ENCODE results near the gene HERC2.
"Not testable (repeated sequence)": the region's sequence is repeated elsewhere in the genome, so short reads cannot be mapped to it uniquely, and the experiment has no call there.

The HERC2 gene

GRCh38 chr15:28273468-28273867 is 48.5 kb downstream of the HERC2 start:
- no peak for DNase-seq

GRCh38 chr15:28272587-28272986 is 49.4 kb downstream of the HERC2 start:
- no peak for DNase-seq

GRCh38 chr15:28271697-28272260 is 50.2 kb downstream of the HERC2 start:
- no peak for DNase-seq

- DNase-seq = no peak
Observed at GRCh38 chr15:28269097-28269496, 52.9 kb downstream of the HERC2 start.

- no peak for DNase-seq
Observed at GRCh38 chr15:28267727-28268126, 54.3 kb downstream of the HERC2 start.

- no peak for DNase-seq
Observed at GRCh38 chr15:28265334-28266019, 56.5 kb downstream of the HERC2 start.

GRCh38 chr15:28264166-28264565 is 57.8 kb downstream of the HERC2 start:
- DNase-seq = no peak

- no peak for DNase-seq
Observed at GRCh38 chr15:28262438-28262837, 59.5 kb downstream of the HERC2 start.

- no peak for DNase-seq
Observed at GRCh38 chr15:28260722-28261121, 61.3 kb downstream of the HERC2 start.

GRCh38 chr15:28260317-28260716 is 61.7 kb downstream of the HERC2 start:
- no peak for DNase-seq

GRCh38 chr15:28255965-28256364 is 66.0 kb downstream of the HERC2 start:
- no peak for DNase-seq

- DNase-seq = no peak
Observed at GRCh38 chr15:28252831-28253230, 69.1 kb downstream of the HERC2 start.

GRCh38 chr15:28246605-28247004 is 75.4 kb downstream of the HERC2 start:
- no peak for DNase-seq

GRCh38 chr15:28243901-28244300 is 78.1 kb downstream of the HERC2 start:
- no peak for DNase-seq

GRCh38 chr15:28243399-28243798 is 78.6 kb downstream of the HERC2 start:
- DNase-seq = no peak

GRCh38 chr15:28238296-28238695 is 83.7 kb downstream of the HERC2 start:
- not testable (repeated sequence) for DNase-seq

- DNase-seq = not testable (repeated sequence)
Observed at GRCh38 chr15:28231743-28232142, 90.2 kb downstream of the HERC2 start.

- DNase-seq = not testable (repeated sequence)
Observed at GRCh38 chr15:28231336-28231735, 90.6 kb downstream of the HERC2 start.

- not testable (repeated sequence) for DNase-seq
Observed at GRCh38 chr15:28228990-28229640, 92.9 kb downstream of the HERC2 start.

- DNase-seq = no peak
Observed at GRCh38 chr15:28228096-28228495, 93.9 kb downstream of the HERC2 start.

- not testable (repeated sequence) for DNase-seq
Observed at GRCh38 chr15:28227303-28227702, 94.7 kb downstream of the HERC2 start.

GRCh38 chr15:28222612-28223011 is 99.4 kb downstream of the HERC2 start:
- DNase-seq = not testable (repeated sequence)

GRCh38 chr15:28221696-28222095 is 100.3 kb downstream of the HERC2 start:
- DNase-seq = not testable (repeated sequence)

GRCh38 chr15:28219116-28219515 is 102.9 kb downstream of the HERC2 start:
- DNase-seq = no peak

Data from activated CD4-positive, alpha-beta T cell treated with anti-CD3 and anti-CD28 coated beads, Interleukin-10, Interleukin-2, amounts not matched to agents 100 ng/mL and 50 ng/mL, durations not matched to agents 16 hours and 8 hours (primary cell).